ENCODE measurements around the gene TANGO2.

Gene TANGO2

DNA sequence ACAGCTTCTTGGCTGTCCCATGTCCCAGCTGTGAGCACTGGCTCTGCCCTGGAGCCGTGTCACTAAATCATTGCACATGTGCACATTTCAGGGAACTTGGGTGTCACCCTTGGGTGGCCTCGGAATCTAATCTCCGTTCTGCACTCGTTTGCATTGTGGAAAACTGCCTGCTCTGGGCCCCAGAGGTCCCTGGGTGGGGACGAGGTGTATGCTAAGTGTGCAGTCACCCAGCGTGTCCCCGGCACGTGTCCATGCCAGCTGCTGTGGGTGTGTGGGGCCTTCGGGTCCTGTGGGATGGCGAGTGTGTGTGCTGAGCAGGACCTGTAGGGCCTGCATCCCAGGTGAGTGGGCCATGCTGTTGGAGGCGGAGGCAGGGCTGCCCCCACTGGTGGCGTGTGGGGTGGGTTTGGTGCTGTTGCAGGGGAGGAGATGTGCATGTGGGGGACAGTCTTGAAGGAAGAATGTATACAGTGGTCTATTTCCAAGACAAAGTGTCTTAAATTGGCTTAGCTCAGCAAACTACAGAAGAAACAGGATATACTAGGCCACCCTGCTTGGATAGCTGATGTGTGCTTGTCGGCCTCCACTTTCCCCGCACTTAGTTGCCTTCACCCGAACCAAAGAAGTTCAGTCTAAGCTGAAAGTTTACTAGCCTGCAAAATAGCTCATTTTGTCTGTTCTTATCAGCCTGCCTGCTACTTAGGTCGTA lies 14.6 kb downstream of the TANGO2 start:
- H3K27ac ChIP-seq (ENCODE audit: low read depth, low read length, poor library complexity, severe bottlenecking): no peak overlapping the region
- no peak overlapping the region for H3K9ac ChIP-seq (ENCODE audit: low read length)
- H3K27me3 ChIP-seq (ENCODE audit: insufficient read depth, low read length): no peaks in the 10 kb centered on the region
- no peak overlapping the region for H2AFZ ChIP-seq (ENCODE audit: low read length)
- no peak overlapping the region for H3K4me3 ChIP-seq (ENCODE audit: low read depth, low read length, poor library complexity, severe bottlenecking)
- H3K4me1 ChIP-seq (ENCODE audit: insufficient read depth, low read length, severe bottlenecking): peaks cover 30% of the 10 kb centered on the region
- no peak for TF ChIP-seq CTCF (IDR thresholded peaks at IDR 0.05; ENCODE audit: low read length)
- no peak for TF ChIP-seq EZH2 (IDR thresholded peaks at IDR 0.05; ENCODE audit: borderline replicate concordance, low read length)
- no peaks in the 10 kb centered on the region for H4K20me1 ChIP-seq (ENCODE audit: insufficient read depth, low read length)
- no peaks in the 10 kb centered on the region for H3K9me2 ChIP-seq (ENCODE audit: low read depth, low read length)
- H3K9me3 ChIP-seq (ENCODE audit: low read length): peaks cover 6% of the 10 kb centered on the region; the same call in 1 of the 2 replicates
- H3K4me2 ChIP-seq (ENCODE audit: low read length): no peak overlapping the region
- no peaks in the 10 kb centered on the region for H3F3A ChIP-seq (ENCODE audit: insufficient read depth, low read length)
- H3K79me2 ChIP-seq (ENCODE audit: insufficient read depth, low read length): no peaks in the 10 kb centered on the region
- H3K36me3 ChIP-seq (ENCODE audit: insufficient read depth, low read length): peaks cover 8% of the 10 kb centered on the region

GRCh38 chr22:20036084-20036482 lies 15.2 kb downstream of the TANGO2 start:
- H3K4me1 ChIP-seq (ENCODE audit: insufficient read depth, low read length, severe bottlenecking): peaks cover 30% of the 10 kb centered on the region
- TF ChIP-seq EZH2 (IDR thresholded peaks at IDR 0.05; ENCODE audit: borderline replicate concordance, low read length) (no peak), CTCF (IDR thresholded peaks at IDR 0.05; ENCODE audit: low read length) (no peak)
- peaks cover 8% of the 10 kb centered on the region for H3K36me3 ChIP-seq (ENCODE audit: insufficient read depth, low read length)
- no peaks in the 10 kb centered on the region for H3K27me3 ChIP-seq (ENCODE audit: insufficient read depth, low read length)
- no peak overlapping the region for H3K9ac ChIP-seq (ENCODE audit: low read length)
- no peaks in the 10 kb centered on the region for H4K20me1 ChIP-seq (ENCODE audit: insufficient read depth, low read length)
- H3K4me3 ChIP-seq (ENCODE audit: low read depth, low read length, poor library complexity, severe bottlenecking): no peak overlapping the region
- H2AFZ ChIP-seq (ENCODE audit: low read length): no peak overlapping the region
- no peaks in the 10 kb centered on the region for H3F3A ChIP-seq (ENCODE audit: insufficient read depth, low read length)
- no peaks in the 10 kb centered on the region for H3K9me2 ChIP-seq (ENCODE audit: low read depth, low read length)
- no peak overlapping the region for H3K4me2 ChIP-seq (ENCODE audit: low read length)
- peaks cover 6% of the 10 kb centered on the region; the same call in 1 of the 2 replicates for H3K9me3 ChIP-seq (ENCODE audit: low read length)
- no peaks in the 10 kb centered on the region for H3K79me2 ChIP-seq (ENCODE audit: insufficient read depth, low read length)
- H3K27ac ChIP-seq (ENCODE audit: low read depth, low read length, poor library complexity, severe bottlenecking): no peak overlapping the region

- H4K20me1 ChIP-seq (ENCODE audit: insufficient read depth, low read length): no peaks in the 10 kb centered on the region
- H3K9me3 ChIP-seq (ENCODE audit: low read length): peaks cover 6% of the 10 kb centered on the region; the same call in 1 of the 2 replicates
- H3K27me3 ChIP-seq (ENCODE audit: insufficient read depth, low read length): no peaks in the 10 kb centered on the region
- TF ChIP-seq EZH2 (IDR thresholded peaks at IDR 0.05; ENCODE audit: borderline replicate concordance, low read length): no peak
- no peak for TF ChIP-seq CTCF (IDR thresholded peaks at IDR 0.05; ENCODE audit: low read length)
- H2AFZ ChIP-seq (ENCODE audit: low read length): no peak overlapping the region
- no peaks in the 10 kb centered on the region for H3K9me2 ChIP-seq (ENCODE audit: low read depth, low read length)
- H3K4me3 ChIP-seq (ENCODE audit: low read depth, low read length, poor library complexity, severe bottlenecking): no peak overlapping the region
- H3K4me2 ChIP-seq (ENCODE audit: low read length): no peak overlapping the region
- no peak overlapping the region for H3K27ac ChIP-seq (ENCODE audit: low read depth, low read length, poor library complexity, severe bottlenecking)
- H3K4me1 ChIP-seq (ENCODE audit: insufficient read depth, low read length, severe bottlenecking): peaks cover 24% of the 10 kb centered on the region
- no peak overlapping the region for H3K9ac ChIP-seq (ENCODE audit: low read length)
- peaks cover 8% of the 10 kb centered on the region for H3K36me3 ChIP-seq (ENCODE audit: insufficient read depth, low read length)
- H3K79me2 ChIP-seq (ENCODE audit: insufficient read depth, low read length): no peaks in the 10 kb centered on the region
- no peaks in the 10 kb centered on the region for H3F3A ChIP-seq (ENCODE audit: insufficient read depth, low read length)
Observed at GRCh38 chr22:20036535-20037392, 15.9 kb downstream of the TANGO2 start.
